HG02571 (cell line): ENCODE results near the gene CD96.
A peak's percentile ranks its signal among the peaks of the same experiment; 100 is the strongest.
"Not testable (repeated sequence)": the region's sequence is repeated elsewhere in the genome, so short reads cannot be mapped to it uniquely, and the experiment has no call there.

Source experiments
- ATAC-seq: cut with Tn5 transposase; IDR thresholded peaks from one replicate; pipeline ENCODE4 v1.9.1; 2021; ENCODE audit warnings: mild to moderate bottlenecking, moderate library complexity; ENCODE audit not compliant: unreplicated experiment

The CD96 gene

GRCh38 chr3:111668326-111668725 is 126.3 kb downstream of the CD96 start:
- ATAC-seq = no peak

- peak; percentile 48 for ATAC-seq
Observed at GRCh38 chr3:111668888-111669488, 127.0 kb downstream of the CD96 start.

DNA sequence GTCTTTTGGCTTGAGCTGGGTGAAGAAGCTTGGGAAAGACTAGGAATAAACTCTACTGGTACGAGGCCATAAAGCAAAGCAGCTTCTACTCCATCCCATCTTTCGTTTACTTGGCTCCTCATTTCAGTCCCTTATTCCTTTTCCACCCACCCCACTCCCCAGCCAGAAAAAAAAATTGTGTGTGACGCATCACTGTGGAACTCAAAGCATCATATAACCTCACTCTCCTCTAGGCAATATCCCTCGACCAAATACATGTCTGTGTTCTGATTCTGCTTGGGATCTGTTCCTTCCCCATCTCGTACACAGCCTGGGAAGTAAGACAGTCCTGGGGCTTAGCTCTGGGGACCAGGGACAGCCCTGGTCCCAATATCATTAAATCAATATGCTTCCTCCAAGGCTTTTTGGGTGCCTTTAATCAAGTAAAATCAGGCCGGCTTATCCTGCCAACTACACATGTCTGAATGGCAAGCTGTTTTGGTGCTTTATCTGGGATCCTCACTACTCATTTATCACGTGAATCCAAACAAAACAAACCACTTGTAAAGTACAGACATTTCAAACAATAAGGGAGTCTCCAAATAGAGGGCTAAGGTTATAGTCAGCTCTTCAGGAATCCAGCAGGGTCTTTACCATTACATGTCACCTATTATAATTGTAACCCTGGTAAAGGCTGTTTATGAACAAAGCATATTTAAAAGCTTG is 128.1 kb downstream of the CD96 start:
- no peak for ATAC-seq

DNA sequence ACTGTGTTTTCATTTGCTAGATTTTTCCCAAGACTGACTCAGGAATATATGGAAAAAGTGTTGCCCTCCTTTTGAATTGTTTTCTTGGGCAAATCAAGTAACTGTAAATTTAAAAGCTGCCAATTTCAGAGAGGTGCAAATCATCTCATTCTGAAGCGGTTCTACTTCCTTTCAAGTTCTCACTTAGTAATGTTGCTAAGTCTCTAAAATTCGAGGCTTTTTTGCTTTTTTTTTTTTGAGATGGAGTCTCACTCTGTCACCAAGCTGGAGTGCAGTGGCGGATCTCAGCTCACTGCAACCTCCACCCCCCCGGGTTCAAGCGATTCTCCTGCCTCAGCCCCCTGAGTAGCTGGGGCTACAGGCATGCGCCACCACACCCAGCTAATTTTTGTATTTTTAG is 130.5 kb downstream of the CD96 start:
- ATAC-seq = not testable (repeated sequence)

GRCh38 chr3:111675846-111676210 is 133.8 kb downstream of the CD96 start:
- ATAC-seq = no peak

GRCh38 chr3:111676211-111677006 is 134.4 kb downstream of the CD96 start:
- ATAC-seq = no peak

DNA sequence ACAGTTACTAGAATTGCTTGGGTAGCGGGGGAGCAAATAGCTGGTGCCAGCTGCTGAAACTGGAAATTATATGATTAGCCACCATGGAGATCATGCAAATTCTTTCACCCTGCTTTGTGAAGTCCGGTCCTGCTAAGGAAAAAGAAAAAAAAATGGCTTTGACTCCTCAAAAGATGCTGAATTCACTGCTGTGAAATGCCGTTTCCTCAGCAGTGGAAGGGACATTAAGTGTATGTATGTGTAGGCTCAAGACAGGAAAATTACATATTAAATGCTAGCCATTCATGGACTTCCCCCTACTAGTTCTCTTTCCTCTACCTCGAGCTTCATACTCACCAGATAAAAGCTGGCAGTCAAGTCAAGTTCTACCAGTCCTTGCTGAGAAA is 135.0 kb downstream of the CD96 start:
- ATAC-seq = no peak

DNA sequence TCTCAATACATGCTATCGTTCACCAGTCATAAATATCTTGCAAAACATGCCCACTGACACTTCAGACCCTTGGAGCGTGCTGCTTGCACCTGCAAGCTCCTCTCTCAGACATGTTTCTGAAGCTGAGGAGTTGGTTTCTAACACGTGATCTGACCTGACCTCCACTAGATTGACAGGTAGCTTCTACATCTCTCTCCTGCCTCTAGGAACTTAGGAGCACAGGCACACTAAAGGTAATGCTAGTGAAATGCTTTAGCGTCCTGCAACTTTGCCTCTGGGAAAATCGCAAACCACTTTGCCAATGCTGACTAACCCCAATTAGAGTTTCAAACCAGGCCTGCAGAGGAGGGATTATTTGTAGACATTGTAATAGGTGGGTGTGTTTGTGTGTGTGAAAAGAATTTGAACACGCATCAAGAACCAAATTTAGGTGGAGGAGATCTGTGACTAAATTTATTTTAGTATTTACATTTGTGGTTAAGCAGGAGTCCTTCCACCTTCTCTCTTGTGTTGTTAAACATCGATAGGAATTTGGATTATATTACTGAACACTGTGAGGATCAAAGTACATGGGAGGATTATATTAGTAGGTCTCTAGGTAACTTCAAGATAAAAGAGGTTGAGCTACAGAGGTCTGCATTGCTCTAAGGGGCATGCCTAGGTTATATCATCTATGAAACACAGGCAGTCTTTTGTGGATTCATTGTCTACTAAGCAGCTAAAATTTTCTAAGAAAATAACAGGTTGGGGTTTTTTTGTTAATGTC is 139.8 kb downstream of the CD96 start:
- ATAC-seq = no peak

DNA sequence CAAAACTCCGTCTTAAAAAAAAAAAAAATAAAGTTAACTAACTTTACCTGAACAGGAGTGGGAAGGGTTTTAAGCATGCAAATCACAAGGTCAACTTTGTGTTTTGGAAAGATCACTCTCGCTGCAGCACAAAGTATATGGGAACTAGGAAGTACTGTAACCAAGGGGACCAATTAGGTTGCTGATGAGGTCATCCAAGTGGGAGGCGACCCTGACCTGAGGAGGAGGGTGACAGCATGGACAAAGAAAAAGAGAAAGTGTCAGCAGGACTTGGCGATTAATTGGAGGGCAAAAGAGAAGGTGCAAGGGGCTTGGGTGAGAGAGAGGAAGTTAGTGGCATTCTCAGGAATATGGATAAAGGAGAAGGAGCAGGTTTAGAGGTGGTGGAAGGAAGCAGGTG is 142.6 kb downstream of the CD96 start:
- no peak for ATAC-seq

- ATAC-seq = no peak
Observed at GRCh38 chr3:111688190-111688800, 146.3 kb downstream of the CD96 start.

- peak; percentile 82 for ATAC-seq
Observed at GRCh38 chr3:111690242-111690641, 148.2 kb downstream of the CD96 start.

GRCh38 chr3:111691293-111691909 is 149.4 kb downstream of the CD96 start:
- no peak for ATAC-seq

DNA sequence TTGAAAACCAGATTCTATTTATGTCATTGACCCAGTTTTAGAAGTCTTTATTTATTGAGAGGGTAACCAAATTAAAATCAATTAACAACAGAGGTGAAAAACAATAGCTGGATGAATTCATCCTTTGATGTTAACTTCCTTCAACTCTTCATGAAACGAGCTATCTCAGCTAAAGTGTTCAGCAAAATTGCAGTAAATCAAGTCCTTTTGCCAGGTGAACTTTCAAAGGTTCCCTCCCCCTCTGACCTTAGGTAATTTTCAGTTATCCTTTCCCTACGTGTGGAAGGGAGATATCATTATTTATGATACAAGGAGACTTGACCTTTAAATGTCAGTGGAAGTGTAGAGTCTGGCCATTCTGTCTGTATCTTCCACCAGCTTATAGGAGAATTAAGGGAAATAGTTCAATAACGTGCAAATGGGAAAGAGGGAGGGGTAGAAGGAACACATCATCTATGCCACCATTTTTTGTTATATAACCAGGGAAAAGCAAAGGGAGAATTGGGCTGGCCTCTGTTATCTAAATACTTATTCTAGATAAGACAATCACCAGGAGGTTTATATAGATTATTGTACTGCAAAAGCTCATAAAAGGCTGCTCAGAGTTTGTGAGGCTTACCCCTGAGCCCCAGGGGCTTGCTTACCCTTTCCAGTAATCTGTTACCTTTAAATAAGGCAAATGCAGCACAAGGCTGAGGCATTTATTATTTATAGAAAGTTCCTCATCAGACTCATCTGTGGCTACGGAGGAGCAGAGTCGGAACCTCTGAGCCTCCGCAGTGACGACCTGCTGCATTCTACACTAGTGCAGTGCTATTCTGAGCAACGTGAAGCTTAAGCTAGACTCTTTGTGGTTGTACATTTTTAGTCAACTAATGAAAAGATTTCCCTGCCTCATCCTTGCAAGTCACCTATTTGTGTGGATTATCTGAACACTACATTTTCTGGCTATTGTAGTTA is 150.9 kb downstream of the CD96 start:
- ATAC-seq = no peak

DNA sequence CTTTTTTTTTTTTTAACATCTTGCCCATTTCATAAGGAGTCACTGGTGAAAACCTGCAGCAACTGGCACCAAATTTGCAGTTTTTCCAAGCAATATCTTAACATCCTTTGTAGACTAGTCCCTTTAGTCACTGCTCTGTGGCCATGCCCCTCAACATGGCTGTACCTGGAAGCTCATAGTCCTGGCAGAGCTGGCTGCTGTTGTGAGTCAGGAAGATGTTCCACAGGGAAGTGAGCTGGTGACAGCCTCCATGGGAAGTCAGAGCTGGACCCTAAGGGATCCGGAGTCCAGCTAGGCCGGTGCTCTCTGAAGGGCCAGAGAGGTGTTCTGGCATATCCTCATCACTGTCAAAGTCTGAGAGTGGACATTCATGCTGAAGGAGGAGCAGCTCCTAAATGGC is 152.5 kb downstream of the CD96 start:
- no peak for ATAC-seq

- ATAC-seq = no peak
Observed at GRCh38 chr3:111695636-111696117, 153.7 kb downstream of the CD96 start.

- ATAC-seq = peak; percentile 48
Observed at GRCh38 chr3:111700054-111700453, 158.1 kb downstream of the CD96 start.

- ATAC-seq = no peak
Observed at GRCh38 chr3:111701292-111701906, 159.4 kb downstream of the CD96 start.
